PC-9 (cell line): ENCODE measurements around the gene FRAT2.

ENCODE experiments used
- CTCF ChIP-seq: fragments of 200-600 bp; sonication (generic); conservative IDR thresholded peaks from 2 replicates; pipeline ENCODE4 v1.6.1; 2017; ENCODE audit warnings: mixed run types, antibody characterized with exemption, mild to moderate bottlenecking, moderate library complexity
- EZH2 ChIP-seq: fragments of 200-600 bp; sonication (generic); IDR thresholded peaks from 2 replicates; pipeline ENCODE4 v1.8.0; 2017; ENCODE audit warnings: antibody characterized with exemption, low read depth

- TF ChIP-seq CTCF (no peak), EZH2 (no peak)
Observed at GRCh38 chr10:97298223-97298571, 36.3 kb downstream of the FRAT2 start.
